ENCODE data around the gene RUNX2. TPM values are rescaled to one million over a fixed set of nuclear protein-coding genes. Genes with fewer than 3 reads are reported as not detected.

RUNX2 gene
- total and polyA plus RNA-seq, 9 of the 15 experiments (the other 6 are each of a cell fraction or from before 2014, with no cell fraction given), result 0.29 to 1.00 (median 0.43) TPM

GRCh38 chr6:45477278-45477677, 149.1 kb downstream of the RUNX2 start:
- no peak overlapping the region for H3K4me3 ChIP-seq
- no TSS peak for BruUV-seq (replicated peaks)
- TF ChIP-seq ZNF830 (CRISPR knock-in tag; IDR thresholded peaks at IDR 0.05), result no peak
- no peak for TF ChIP-seq HOMEZ (CRISPR knock-in tag; IDR thresholded peaks at IDR 0.05)
- no peak for TF ChIP-seq ZNF707 (CRISPR knock-in tag; conservative IDR thresholded peaks at IDR 0.05)
- TF ChIP-seq KAT2B (IDR thresholded peaks at IDR 0.05; ENCODE audit: low read depth, low read length), result no peak
- TF ChIP-seq, protein P1, sequence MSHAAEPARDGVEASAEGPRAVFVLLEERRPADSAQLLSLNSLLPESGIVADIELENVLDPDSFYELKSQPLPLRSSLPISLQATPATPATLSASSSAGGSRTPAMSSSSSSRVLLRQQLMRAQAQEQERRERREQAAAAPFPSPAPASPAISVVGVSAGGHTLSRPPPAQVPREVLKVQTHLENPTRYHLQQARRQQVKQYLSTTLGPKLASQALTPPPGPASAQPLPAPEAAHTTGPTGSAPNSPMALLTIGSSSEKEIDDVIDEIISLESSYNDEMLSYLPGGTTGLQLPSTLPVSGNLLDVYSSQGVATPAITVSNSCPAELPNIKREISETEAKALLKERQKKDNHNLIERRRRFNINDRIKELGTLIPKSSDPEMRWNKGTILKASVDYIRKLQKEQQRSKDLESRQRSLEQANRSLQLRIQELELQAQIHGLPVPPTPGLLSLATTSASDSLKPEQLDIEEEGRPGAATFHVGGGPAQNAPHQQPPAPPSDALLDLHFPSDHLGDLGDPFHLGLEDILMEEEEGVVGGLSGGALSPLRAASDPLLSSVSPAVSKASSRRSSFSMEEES (CRISPR knock-in tag; IDR thresholded peaks at IDR 0.05), result no peak
- no peak for TF ChIP-seq FOSL1 (tag; conservative IDR thresholded peaks at IDR 0.05)
- TF ChIP-seq, protein P2, sequence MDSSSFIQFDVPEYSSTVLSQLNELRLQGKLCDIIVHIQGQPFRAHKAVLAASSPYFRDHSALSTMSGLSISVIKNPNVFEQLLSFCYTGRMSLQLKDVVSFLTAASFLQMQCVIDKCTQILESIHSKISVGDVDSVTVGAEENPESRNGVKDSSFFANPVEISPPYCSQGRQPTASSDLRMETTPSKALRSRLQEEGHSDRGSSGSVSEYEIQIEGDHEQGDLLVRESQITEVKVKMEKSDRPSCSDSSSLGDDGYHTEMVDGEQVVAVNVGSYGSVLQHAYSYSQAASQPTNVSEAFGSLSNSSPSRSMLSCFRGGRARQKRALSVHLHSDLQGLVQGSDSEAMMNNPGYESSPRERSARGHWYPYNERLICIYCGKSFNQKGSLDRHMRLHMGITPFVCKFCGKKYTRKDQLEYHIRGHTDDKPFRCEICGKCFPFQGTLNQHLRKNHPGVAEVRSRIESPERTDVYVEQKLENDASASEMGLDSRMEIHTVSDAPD (CRISPR knock-in tag; IDR thresholded peaks at IDR 0.05), result no peak
- TF ChIP-seq ZNF41 (CRISPR knock-in tag; conservative IDR thresholded peaks at IDR 0.05), result no peak
- TF ChIP-seq RBM22 (IDR thresholded peaks at IDR 0.05; ENCODE audit: low read depth, low read length, poor library complexity, severe bottlenecking), result no peak
- WGBS (ENCODE audit: insufficient coverage, low coverage, missing lambda C conversion rate), result 3% methylated on average over 2 of the region's 2 CpGs
- CTCF ChIA-PET (ENCODE audit: low intra/inter-chr PET ratio), result no interaction called here
- no peak overlapping the region for H3K9ac ChIP-seq (ENCODE audit: insufficient read depth in 1 of 2, low read depth in 2 of 2, low read length in 2 of 2)
- POLR2A ChIA-PET, result no interaction called here
- no peaks in the 10 kb centered on the region for H3K9me3 ChIP-seq (replicated peaks; ENCODE audit: control insufficient read depth, insufficient read depth, low read depth, low read length)
- no peaks in the 10 kb centered on the region for H3K79me2 ChIP-seq (ENCODE audit: control insufficient read depth, insufficient read depth, low read length)
- FAIRE-seq (no peak), ATAC-seq (no peak), DNase-seq (ENCODE audit: extremely low read depth in 1 of 4, low spot score in 3 of 4) (no peak)
- intact Hi-C loops (cut with micrococcal nuclease) (no loop called here), in situ Hi-C loops (cut with MboI) (no loop called here)
- H3K9me1 ChIP-seq (ENCODE audit: control insufficient read depth, insufficient read depth, low read length), result no peaks in the 10 kb centered on the region
- H3K4me1 ChIP-seq (replicated peaks in 1 of 2; ENCODE audit: control insufficient read depth in 2 of 2, insufficient read depth in 2 of 2, low read length in 2 of 2), result peaks cover 0 to 10% of the 10 kb centered on the region in 2 experiments; a peak in 2 of 5 replicates
- H3K27ac ChIP-seq (ENCODE audit: extremely low read depth, low read depth, low read length), result no peak overlapping the region
- H3K27me3 ChIP-seq (ENCODE audit: control insufficient read depth in 2 of 2, insufficient read depth in 2 of 2, low read length in 2 of 2), result no peaks in the 10 kb centered on the region
- H3K4me2 ChIP-seq (ENCODE audit: insufficient read depth, low read length), result no peak overlapping the region
- H4K20me1 ChIP-seq (replicated peaks; ENCODE audit: control insufficient read depth, insufficient read depth, low read length), result no peaks in the 10 kb centered on the region
- no peaks in the 10 kb centered on the region for H3K36me3 ChIP-seq (ENCODE audit: control insufficient read depth, insufficient read depth, low read length)
- H2AFZ ChIP-seq (ENCODE audit: low read depth, low read length), result no peak overlapping the region

All from K562 (cell line).